ENCODE results near the gene SPRY4.

- TF ChIP-seq ZFP90 (CRISPR knock-in tag; IDR thresholded peaks at IDR 0.05; ENCODE audit: borderline replicate concordance) (no peak), ZNF224 (CRISPR knock-in tag; IDR thresholded peaks at IDR 0.05) (no peak), HNF4A (CRISPR knock-in tag; IDR thresholded peaks at IDR 0.05) (no peak), PHF8 (CRISPR knock-in tag; IDR thresholded peaks at IDR 0.05) (no peak), CTCF (CRISPR knock-in tag; IDR thresholded peaks at IDR 0.05) (no peak), CREM (IDR thresholded peaks at IDR 0.05) (no peak), CREM (CRISPR knock-in tag; IDR thresholded peaks at IDR 0.05) (no peak), MXI1 (IDR thresholded peaks at IDR 0.05; ENCODE audit: borderline replicate concordance, low read depth, low read length) (no peak), TRIM24 (CRISPR knock-in tag; IDR thresholded peaks at IDR 0.05) (no peak), CBX1 (IDR thresholded peaks at IDR 0.05; ENCODE audit: low read depth) (no peak), PBX2 (CRISPR knock-in tag; IDR thresholded peaks at IDR 0.05) (no peak), FOSL1 (CRISPR knock-in tag; IDR thresholded peaks at IDR 0.05; ENCODE audit: borderline replicate concordance) (no peak)
These were observed 41.5 kb downstream of the SPRY4 start for GRCh38 chr5:142283304-142283703.

Measured in HepG2 (cell line).